T-helper 2 cell treated with Interferon-gamma antibody and Interleukin-4, amounts not matched to agents 5 μg/mL and 100 μg/mL, for 36 hours (primary cell): Measurements from ENCODE around the gene METTL1.
"Not testable (repeated sequence)": the region's sequence is repeated elsewhere in the genome, so short reads cannot be mapped to it uniquely, and the experiment has no call there.

Source experiments
- DNase-seq: peaks from one replicate; pipeline ENCODE4 v3.0.0; 2021; ENCODE audit warnings: low spot score
- H3K27ac Mint-ChIP-seq: one replicate; pipeline ENCODE4 v1.8.0; 2021; ENCODE audit warnings: mild to moderate bottlenecking, mixed read lengths
- H3K27me3 Mint-ChIP-seq: one replicate; pipeline ENCODE4 v1.8.0; 2021; ENCODE audit warnings: low read depth, mixed read lengths
- H3K36me3 Mint-ChIP-seq: one replicate; pipeline ENCODE4 v1.8.0; 2021; ENCODE audit warnings: low read depth, mixed read lengths
- H3K4me1 Mint-ChIP-seq: one replicate; pipeline ENCODE4 v1.8.0; 2021; ENCODE audit warnings: low read depth, mixed read lengths
- H3K4me3 Mint-ChIP-seq: one replicate; pipeline ENCODE4 v1.8.0; 2022; ENCODE audit warnings: mild to moderate bottlenecking, moderate library complexity, mixed read lengths
- H3K9me3 Mint-ChIP-seq: one replicate; pipeline ENCODE4 v1.8.0; 2021; ENCODE audit warnings: mixed read lengths

The METTL1 gene

GRCh38 chr12:57771873-57772428 is at the start of gene METTL1:
METTL1 (minus strand) TSS chr12:57772105; CDS start chr12:57772083, 22 bp downstream.
- Mint-ChIP-seq H3K4me3 (peak within 1 kb of the TSS; percentile 99), H3K4me1 (peaks cover 20% of the 10 kb centered on the region), H3K27me3 (peaks cover 2% of the 10 kb centered on the region), H3K36me3 (peaks cover 17% of the 10 kb centered on the region), H3K9me3 (no peaks in the 10 kb centered on the region), H3K27ac (peak within 1 kb of the TSS; percentile 99)
- peak; percentile 95 for DNase-seq

GRCh38 chr12:57821015-57821414 is 49.1 kb upstream of the METTL1 start:
- H3K27me3 Mint-ChIP-seq, DNase-seq, H3K27ac Mint-ChIP-seq, H3K4me1 Mint-ChIP-seq, H3K9me3 Mint-ChIP-seq, H3K4me3 Mint-ChIP-seq: not testable (repeated sequence)
- peaks cover 46% of the 10 kb centered on the region for H3K36me3 Mint-ChIP-seq

GRCh38 chr12:57820119-57820518 is 48.2 kb upstream of the METTL1 start:
- not testable (repeated sequence) for H3K4me3 Mint-ChIP-seq, DNase-seq, H3K9me3 Mint-ChIP-seq, H3K27ac Mint-ChIP-seq, H3K4me1 Mint-ChIP-seq, H3K27me3 Mint-ChIP-seq
- peaks cover 40% of the 10 kb centered on the region for H3K36me3 Mint-ChIP-seq

- not testable (repeated sequence) for H3K27ac Mint-ChIP-seq, H3K4me1 Mint-ChIP-seq, H3K27me3 Mint-ChIP-seq, DNase-seq, H3K9me3 Mint-ChIP-seq, H3K4me3 Mint-ChIP-seq
- H3K36me3 Mint-ChIP-seq, result peaks cover 24% of the 10 kb centered on the region
These were observed 46.1 kb upstream of the METTL1 start for GRCh38 chr12:57817990-57818331.

- Mint-ChIP-seq H3K27ac (no peak overlapping the region), H3K36me3 (peaks cover 19% of the 10 kb centered on the region), H3K4me1 (peaks cover 7% of the 10 kb centered on the region), H3K9me3 (no peaks in the 10 kb centered on the region), H3K27me3 (no peaks in the 10 kb centered on the region), H3K4me3 (no peak overlapping the region)
- DNase-seq, result no peak
These were observed 45.5 kb upstream of the METTL1 start for GRCh38 chr12:57817261-57817989.

GRCh38 chr12:57816855-57817151 is 44.9 kb upstream of the METTL1 start:
- Mint-ChIP-seq H3K4me3 (no peak overlapping the region), H3K27me3 (no peaks in the 10 kb centered on the region), H3K36me3 (peaks cover 15% of the 10 kb centered on the region), H3K27ac (no peak overlapping the region), H3K4me1 (peaks cover 7% of the 10 kb centered on the region), H3K9me3 (no peaks in the 10 kb centered on the region)
- DNase-seq, result no peak

GRCh38 chr12:57816001-57816854 is 44.3 kb upstream of the METTL1 start:
- Mint-ChIP-seq H3K4me1 (peaks cover 7% of the 10 kb centered on the region), H3K36me3 (peaks cover 15% of the 10 kb centered on the region), H3K27me3 (no peaks in the 10 kb centered on the region), H3K9me3 (no peaks in the 10 kb centered on the region), H3K4me3 (no peak overlapping the region), H3K27ac (no peak overlapping the region)
- no peak for DNase-seq

- H3K27me3 Mint-ChIP-seq, result no peaks in the 10 kb centered on the region
- H3K27ac Mint-ChIP-seq, result no peak overlapping the region
- no peak overlapping the region for H3K4me3 Mint-ChIP-seq
- H3K4me1 Mint-ChIP-seq, result peaks cover 7% of the 10 kb centered on the region
- H3K36me3 Mint-ChIP-seq, result peaks cover 7% of the 10 kb centered on the region
- DNase-seq, result no peak
- no peaks in the 10 kb centered on the region for H3K9me3 Mint-ChIP-seq
These were observed 43.5 kb upstream of the METTL1 start for GRCh38 chr12:57815177-57816000.

GRCh38 chr12:57813971-57814772 is 42.3 kb upstream of the METTL1 start:
- no peaks in the 10 kb centered on the region for H3K27me3 Mint-ChIP-seq
- H3K4me1 Mint-ChIP-seq, result peaks cover 7% of the 10 kb centered on the region
- no peaks in the 10 kb centered on the region for H3K9me3 Mint-ChIP-seq
- peaks cover 7% of the 10 kb centered on the region for H3K36me3 Mint-ChIP-seq
- H3K27ac Mint-ChIP-seq, result no peak overlapping the region
- DNase-seq, result no peak
- H3K4me3 Mint-ChIP-seq, result no peak overlapping the region

- H3K36me3 Mint-ChIP-seq, result peaks cover 2% of the 10 kb centered on the region
- H3K4me3 Mint-ChIP-seq, result no peak overlapping the region
- no peaks in the 10 kb centered on the region for H3K9me3 Mint-ChIP-seq
- peaks cover 7% of the 10 kb centered on the region for H3K4me1 Mint-ChIP-seq
- H3K27me3 Mint-ChIP-seq, result no peaks in the 10 kb centered on the region
- H3K27ac Mint-ChIP-seq, result no peak overlapping the region
- DNase-seq, result no peak
These were observed 41.4 kb upstream of the METTL1 start for GRCh38 chr12:57813111-57813970.

- H3K27ac Mint-ChIP-seq, result no peak overlapping the region
- no peaks in the 10 kb centered on the region for H3K27me3 Mint-ChIP-seq
- no peaks in the 10 kb centered on the region for H3K9me3 Mint-ChIP-seq
- peaks cover 7% of the 10 kb centered on the region for H3K4me1 Mint-ChIP-seq
- no peak for DNase-seq
- no peaks in the 10 kb centered on the region for H3K36me3 Mint-ChIP-seq
- H3K4me3 Mint-ChIP-seq, result no peak overlapping the region
These were observed 39.3 kb upstream of the METTL1 start for GRCh38 chr12:57811028-57811755.

- H3K27ac Mint-ChIP-seq, result no peak overlapping the region
- no peak overlapping the region for H3K4me3 Mint-ChIP-seq
- H3K36me3 Mint-ChIP-seq, result no peaks in the 10 kb centered on the region
- peaks cover 7% of the 10 kb centered on the region for H3K4me1 Mint-ChIP-seq
- no peaks in the 10 kb centered on the region for H3K27me3 Mint-ChIP-seq
- H3K9me3 Mint-ChIP-seq, result no peaks in the 10 kb centered on the region
- DNase-seq, result no peak
These were observed 38.5 kb upstream of the METTL1 start for GRCh38 chr12:57810450-57810849.
